NCI-H524 (cell line): Measurements from ENCODE around the gene POLE3.
"Not testable (repeated sequence)": the region's sequence is repeated elsewhere in the genome, so short reads cannot be mapped to it uniquely, and the experiment has no call there.

Experiments used
- DNase-seq, 2 experiments: peaks; one replicate each; lab custom pipeline; 2025; lab: John Stamatoyannopoulos, UW

Gene POLE3

DNA sequence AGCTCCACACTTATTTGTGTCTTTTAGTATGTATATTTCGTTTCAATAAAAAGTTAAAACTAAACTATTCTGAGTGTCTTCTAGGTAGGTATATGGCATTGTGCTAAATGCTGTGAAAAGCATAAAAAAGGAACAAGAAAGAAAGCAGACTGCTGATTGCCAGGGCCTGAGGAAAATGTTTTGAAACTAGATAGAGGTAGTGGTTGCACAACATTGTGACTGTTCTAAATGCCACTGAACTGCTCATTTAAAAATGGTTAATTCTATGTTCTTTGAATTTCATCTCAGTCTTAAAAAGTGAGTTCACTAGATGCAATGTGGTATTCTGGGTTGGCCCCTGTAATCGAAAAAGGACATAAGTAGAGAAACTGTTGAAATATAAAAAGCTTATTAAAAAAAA is 6.8 kb downstream of the POLE3 start:
- no peak for DNase-seq

DNA sequence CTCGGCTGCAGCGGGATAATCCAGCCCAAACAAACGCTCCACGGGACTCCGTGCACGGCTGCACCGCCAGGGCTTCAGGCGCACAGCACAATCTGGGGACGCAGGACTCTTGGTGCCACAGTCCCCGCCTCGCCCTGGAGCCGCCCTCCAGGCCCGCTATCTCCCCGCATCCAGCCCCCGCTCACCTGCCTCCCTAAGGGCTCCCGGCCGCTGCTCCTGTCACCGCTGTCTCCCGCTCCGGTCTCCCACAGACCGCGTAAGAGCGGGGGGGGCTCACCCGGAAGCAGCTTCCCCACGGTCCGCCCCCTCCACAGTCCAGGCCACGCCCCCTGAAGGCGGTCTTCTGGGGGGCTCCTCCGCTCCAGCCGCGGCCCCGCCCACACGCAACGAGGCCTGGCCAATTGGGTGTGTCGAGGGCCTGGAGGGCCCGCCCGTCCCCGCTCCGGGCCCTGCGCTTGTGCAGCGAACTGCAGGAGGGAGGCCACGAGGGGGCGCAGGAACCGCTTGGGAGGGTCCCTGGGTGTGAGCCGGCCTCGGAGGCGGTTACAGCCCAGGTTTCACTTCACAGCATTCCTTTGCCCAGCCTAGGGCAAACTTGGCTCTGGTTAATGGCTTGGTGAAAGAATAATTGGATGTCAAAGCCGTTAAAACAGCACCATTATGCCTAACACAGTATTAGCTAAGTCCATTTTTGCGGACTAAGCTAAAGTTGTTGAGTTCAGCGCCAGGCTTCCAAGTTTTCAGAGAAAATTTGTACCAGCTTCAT is 9.3 kb downstream of the POLE3 start, which contains the start of gene ALAD:
TSS of gene ALAD (minus strand) at position 258 of the 766 bp plus-strand sequence. CDS start 7,725 bp downstream, outside the sequence.
- peak; percentile 97 to 99 for DNase-seq

DNA sequence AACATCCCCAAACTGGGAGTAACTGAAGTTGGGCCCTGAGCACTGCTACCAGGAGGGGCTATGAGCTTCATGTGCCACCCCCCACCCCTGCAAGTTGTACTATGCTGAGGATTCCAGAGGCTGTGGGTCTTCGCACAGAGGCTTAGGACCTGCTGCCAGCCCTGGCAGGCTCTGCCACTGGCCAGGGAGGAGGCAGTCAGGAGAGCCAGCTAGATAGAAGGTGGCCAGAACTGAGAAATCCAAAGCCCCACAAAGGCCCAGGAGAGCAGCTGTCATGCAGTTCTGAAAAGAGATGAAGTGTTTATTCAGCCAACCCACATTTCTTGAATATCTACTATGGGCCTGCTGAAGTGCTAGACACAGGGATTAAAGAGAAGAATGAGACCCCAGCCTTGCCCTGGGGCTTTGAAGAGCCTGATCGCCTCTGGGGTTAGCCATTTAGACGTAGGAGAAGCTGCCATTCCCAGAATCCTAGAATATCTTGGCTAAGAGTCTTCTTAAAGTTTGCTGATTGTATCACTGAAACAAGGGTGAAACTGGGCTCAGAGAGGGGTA is 10.8 kb downstream of the POLE3 start:
- no peak for DNase-seq

DNA sequence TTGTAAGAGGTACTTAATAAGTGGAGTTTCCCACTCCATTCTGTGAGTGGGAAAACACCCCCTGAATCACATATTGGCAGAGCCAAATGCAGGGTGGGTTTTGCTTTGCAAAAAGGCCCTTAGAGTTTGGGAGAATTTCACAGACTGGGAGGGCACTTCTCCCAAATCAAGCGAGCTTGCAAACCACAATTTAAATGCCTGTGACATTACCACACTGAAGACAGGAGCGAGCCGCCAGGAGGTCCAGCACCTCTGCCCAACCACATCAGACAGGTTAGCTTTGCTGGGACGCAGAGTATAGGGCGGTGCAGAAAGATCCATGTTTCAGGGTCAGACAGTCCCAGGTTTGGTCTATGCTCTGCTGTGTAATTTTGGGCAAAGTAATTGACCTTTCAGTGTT is 11.7 kb downstream of the POLE3 start:
- DNase-seq = no peak

DNA sequence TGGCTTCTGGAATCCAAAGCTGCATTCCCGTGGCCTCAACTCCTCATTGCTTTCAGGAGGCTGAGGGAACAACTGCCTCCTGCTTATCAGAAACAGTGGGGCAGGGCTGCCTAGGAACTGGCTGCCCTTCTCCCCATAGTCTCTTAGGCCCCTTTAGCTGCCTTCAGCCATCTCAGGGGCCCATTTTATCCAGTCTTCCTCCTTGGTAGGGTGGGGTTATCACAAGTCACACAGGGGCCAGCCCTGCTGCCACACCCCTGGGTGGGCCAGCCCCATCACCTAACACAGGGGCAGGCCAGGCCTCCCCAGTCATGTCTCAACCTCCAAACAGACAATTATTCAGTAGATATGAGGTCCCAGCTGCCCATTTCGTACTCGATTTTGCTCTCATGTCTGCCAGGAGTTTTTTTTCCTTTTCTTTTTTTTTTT is 13.3 kb downstream of the POLE3 start:
- no peak for DNase-seq

DNA sequence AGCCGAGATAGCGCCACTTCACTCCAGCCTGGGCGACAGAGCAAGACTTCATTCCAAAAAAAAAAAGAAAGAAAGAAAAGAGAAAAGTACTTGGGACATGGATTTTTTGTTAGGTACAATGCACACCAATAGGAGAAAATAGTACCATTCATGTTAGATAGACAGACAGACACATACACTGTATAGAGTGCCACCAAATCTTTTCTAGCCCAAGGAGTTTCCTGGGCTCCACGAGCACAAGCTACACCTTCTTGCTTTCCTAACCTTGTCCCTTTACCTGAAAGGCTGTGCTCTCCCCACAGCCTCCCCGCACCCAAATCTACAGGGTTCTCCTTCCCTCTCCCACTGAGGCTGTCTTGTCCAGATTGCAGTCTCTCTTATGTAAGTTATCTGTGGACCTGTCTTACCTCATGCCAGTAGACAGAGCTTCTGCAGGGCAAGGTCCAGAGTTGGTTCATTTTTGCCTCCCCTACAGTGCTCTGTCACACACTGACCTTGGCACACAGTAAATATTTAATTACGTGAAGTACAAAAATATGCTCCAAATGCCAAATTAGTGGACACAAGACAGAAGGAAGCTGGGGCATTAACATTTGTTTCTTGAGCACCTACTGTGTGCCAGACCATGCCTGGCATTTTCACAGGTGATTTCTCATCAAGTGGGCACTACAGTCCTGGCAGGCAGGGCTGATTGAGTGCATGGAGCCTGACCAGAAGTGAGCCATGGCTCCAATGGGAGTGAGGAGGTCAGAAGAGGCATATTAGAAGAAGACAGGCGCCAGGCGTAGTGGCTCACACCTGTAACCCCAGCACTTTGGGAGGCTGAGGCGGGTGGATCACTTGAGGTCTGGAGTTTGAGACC is 15.2 kb downstream of the POLE3 start:
- no peak for DNase-seq

DNA sequence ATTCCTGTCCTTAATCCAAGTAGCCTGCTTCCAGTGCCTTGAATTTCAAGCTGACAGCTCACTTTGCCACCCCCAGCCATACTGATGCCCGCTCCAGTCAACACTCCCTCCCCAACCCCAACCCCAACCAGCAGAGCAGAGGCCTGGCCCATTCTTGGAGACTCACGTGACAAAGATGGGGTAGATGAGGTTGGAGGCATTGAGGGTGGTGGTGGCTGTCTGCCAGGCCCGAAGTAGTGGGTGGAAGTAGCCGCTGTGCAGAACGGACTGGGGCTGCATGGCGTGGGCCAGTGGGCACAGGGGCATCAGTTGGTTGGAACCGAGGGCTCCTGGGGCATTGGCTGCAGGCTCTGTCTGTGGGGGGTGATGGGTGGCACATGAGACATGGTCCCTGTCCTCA is 17.2 kb downstream of the POLE3 start:
- DNase-seq = no peak

DNA sequence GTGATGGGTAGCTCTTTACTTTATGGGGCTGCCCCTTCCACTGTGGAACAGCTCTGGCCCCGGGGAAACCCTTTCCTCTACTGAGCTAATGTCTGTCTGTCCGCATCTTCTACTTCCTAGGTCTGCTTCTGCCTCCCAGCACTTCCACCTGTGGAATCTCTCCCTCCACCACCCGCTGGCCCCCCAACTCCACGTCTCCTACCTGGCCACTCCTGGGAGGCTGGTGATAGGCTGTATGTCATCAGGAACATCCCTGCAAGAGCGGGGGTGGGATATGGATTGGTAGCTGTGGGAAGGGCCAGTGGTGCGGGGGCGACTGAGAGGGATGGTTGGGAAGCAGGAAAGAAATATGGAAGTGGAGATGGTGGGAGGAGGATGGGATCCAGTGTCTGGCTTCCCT is 18.6 kb downstream of the POLE3 start:
- no peak for DNase-seq

DNA sequence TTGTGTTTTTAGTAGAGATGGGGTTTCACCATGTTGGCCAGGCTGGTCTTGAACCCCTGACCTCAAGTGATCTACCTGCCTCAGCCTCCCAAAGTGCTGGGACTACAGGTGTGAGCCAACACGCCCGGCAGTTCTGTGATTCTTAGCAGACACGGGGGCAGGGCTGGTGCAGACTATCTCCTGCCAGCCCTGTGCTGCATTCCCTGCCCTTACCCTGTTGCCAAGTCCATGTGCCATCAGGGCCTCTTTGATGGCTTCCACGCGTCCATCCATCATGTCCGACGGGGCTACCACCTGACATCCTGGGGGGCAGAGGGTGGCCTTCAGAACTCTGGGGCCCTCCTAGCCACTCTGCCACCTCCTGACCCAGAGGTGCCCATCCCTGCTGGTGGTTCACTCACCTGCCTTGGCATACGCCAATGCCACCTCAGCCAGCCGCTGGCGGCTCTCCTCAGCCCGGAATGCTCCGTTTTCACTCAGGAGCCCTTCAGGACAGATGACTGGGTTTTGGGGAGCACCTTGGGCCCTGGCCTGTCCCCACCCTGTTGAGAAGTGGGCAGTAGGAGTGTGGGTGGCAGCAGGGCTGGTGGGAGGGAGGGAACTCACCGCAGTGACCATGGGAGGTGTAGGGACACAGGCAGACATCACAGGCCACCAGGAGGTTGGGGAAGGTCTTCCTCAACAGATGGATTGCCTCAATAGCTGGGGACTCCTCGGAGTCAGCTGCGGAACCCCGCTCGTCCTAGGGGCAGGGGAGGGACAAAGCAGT is 20.1 kb downstream of the POLE3 start:
- DNase-seq = no peak

DNA sequence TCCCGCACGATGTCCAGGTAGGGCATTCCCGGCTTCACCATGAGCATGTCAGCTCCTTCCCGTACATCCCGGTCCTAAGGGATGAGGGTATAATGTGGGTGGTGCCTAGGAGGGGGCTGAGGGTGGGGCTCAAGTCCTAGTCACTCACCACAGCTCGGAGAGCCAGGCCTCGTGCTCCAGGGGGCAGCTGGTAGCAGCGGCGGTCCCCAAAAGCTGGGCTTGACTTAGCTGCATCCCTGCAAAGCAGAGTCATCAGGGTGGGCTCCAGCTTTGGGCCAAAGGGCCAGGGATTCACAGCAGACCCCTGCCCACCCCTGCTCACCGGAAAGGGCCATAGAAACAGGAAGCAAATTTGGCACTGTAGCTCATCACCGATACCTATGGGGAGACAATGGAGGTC is 21.0 kb downstream of the POLE3 start:
- DNase-seq = no peak

DNA sequence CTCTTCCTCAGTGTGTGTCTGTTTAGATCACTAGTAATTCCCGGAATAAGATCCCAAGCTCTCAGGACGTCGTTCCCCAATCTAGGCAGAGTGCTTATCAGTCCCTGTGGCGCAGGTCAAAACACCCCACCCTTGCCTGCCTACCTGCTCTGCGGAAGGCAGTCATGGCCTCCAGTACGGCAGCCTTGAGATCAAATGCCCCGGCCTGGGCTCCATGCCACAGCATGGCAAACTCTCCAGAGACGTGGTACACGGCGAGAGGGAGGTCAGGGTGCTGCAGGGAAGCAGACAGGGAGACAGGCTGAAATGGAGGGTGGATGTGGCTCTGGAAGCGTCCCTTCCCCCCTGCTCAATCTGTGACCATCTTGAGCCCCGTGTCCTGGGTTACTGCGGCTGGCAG is 21.6 kb downstream of the POLE3 start:
- DNase-seq = no peak

DNA sequence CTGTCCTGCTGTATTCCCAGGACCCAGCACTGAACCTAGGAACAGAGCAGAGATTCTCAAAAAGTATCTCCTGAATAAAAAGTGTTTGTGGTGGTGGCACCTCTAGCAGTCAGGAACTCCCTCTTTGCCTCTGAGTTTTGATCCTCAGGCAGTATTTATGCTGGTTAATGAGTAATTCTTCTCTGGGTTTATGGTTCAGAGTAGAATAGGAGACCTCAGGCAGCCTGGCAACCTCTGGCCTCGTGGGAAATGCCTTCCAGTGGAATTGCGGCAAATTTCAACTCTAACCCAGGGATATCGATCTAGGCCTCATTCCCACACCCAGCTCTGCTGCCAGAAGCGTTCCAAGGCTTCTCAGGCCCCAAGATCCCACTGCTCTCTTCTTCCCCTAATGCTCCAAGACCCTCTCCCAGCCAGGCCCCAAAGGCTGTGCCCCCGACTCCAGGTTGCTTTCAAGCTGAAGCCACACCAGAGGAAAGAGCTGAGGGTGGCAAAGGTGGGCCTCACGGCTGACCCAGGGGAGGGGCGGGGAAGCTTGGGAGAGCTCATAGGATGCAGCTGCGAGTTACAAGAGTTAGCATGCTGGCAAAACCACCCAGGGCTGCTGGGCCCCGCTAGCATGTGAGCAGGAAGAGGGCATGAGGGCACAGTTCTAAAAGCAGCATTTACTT is 22.8 kb downstream of the POLE3 start:
- no peak for DNase-seq

DNA sequence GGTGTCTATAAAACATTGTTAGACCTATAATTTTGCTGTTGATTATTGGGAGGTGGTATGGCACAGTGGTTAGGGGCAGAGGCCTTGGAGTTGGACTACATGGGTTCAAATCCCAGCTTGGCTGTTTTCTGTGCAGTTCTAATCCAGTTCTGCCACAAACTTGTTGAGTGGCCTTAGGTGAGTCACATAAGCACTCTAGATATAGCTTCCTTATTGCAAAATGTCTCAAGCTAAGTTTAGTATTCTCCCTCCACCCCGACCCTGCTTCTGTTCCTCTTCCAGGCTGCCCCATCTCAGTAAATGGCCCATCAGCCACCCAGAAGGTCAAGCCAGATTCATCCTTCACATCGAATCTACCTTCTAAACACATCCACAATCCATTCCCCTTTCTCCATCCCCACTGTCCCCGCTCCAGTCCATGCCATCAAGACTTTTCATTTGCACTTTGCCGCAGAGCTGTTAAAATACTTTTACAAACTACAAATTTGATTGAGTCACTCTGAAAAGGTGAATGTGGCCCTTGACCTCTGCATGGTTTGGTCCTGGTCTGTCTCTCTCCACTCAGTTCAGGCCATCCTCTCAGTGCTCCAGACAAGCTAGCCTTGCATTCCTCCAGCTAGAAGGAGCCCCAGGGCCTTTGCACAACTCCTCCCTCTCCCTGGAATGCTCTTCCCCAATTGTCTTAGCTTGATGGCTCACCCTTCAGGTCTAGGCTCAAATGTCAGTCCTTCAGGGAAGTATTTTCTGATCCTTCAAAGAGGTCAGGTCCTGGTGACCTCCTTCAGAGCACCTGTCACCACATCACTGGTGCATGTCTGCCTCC is 23.7 kb downstream of the POLE3 start:
- DNase-seq = no peak

DNA sequence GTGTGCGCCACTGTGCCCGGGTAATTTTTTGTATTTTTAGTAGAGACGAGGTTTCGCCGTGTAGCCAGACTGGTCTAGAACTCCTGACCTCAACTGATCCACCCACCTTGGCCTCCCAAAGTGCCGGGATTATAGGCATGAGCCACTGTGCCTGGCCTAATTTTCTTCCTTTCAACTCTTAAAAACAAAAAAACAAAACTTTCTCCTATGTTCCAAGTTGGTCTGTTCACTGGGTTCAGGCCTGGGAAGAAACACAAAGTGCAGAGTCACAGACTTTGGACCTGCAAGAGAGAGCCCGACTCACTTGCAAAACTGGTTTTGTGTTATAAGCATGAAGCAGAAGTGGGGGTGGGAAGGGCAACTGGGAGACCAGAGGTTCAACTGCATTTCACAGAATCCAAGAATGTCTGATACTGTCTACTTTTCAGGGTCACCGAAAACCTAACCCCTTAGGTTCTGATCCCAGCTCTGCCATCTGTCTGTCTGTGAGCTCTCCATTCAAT is 28.5 kb downstream of the POLE3 start:
- no peak for DNase-seq

DNA sequence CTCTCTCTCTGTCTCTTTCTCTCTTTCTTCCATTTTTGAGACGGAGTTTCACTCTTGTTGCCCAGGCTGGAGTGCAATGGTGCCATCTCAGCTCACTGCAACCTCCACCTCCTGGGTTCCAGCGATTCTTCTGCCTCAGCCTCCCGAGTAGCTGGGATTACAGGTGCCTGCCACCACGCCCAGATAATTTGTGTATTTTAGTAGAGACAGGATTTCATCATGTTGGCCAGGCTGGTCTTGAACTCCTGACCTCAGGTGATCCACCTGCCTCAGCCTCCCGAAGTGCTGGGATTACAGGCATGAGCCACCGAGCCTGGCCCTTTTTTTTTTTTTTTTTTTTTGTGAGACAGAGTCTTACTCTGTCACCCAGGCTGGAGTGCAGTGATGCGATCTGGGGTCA is 29.0 kb downstream of the POLE3 start:
- DNase-seq = not testable (repeated sequence)

DNA sequence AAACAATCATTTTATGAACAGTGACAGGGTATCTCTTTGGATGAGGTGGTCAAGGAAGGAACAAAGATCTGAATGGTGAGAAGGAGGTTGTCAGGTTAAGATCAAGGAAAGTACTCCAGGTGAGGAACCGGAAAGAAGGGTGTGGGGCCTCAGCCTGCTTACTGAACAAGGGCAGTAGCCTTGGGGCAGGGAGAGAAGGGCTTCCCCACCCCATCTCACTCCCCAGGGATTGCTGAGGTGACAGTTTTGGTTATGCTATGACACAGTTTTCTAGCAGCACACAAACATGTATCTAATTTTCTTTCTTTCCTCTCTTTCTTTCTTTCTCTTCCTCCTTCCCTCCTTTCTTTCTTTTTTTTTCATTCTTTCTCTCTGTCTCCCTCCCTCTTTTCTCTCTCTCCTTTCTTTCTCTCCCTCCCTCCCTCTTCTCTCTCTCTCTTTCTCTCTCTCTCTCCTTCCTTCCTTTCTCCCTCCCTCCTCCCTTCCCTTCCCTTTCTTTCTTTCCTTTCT is 29.6 kb downstream of the POLE3 start:
- no peak for DNase-seq

DNA sequence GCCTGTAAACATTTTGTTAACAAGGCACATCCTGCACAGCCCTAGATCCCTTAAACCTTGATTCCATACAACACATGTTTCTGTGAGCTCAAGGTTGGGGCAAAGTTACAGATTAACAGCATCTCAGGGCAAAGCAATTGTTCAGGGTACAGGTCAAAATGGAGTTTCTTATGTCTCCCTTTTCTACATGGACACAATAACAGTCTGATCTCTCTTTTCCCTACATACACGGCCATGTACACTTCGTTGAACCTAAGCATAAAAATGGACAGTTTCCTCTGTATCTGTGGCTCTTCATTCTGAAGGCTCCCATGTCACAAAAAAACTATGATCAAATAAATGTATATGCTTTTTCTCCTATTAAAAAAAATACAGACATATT is 30.7 kb downstream of the POLE3 start:
- not testable (repeated sequence) for DNase-seq

DNA sequence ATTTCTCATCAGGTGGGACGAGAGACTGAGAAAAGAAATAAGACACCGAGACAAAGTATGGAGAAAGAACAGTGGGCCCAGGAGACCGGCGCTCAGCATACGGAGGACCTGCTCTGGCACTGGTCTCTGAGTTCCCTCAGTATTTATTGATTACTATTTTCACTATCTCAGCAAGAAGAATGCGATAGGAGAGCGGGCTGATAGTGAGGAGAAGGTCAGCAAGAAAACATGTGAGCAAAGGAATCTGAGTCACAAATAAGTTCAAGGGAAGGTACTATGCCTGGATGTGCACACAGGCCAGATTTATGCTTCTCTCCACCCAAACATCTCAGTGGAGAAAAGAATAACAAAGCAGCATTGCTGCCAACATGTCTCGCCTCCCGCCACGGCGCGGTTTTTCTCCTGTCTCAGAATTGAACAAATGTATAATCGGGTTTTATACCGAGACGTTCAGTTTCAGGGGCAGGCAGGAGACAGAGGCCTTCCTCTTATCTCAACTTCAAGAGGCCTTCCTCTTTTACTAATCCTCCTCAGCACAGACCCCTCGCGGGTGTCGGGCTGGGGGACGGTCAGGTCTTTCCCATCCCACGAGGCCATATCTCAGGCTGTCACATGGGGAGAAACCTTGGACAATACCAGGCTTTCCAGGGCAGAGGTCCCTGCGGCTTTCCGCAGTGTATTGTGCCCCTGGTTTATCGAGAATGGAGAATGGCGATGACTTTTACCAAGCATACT is 31.2 kb downstream of the POLE3 start:
- DNase-seq = not testable (repeated sequence)
